ENCODE data around the gene RAB3IP. TPM values are rescaled to one million over a fixed set of nuclear protein-coding genes. Genes with fewer than 3 reads are reported as not detected.
"Not testable (repeated sequence)": the region's sequence is repeated elsewhere in the genome, so short reads cannot be mapped to it uniquely, and the experiment has no call there.

RAB3IP gene
- total and polyA plus RNA-seq, 9 donors, result 3.9 to 31.7 (median 6.7) TPM

DNA sequence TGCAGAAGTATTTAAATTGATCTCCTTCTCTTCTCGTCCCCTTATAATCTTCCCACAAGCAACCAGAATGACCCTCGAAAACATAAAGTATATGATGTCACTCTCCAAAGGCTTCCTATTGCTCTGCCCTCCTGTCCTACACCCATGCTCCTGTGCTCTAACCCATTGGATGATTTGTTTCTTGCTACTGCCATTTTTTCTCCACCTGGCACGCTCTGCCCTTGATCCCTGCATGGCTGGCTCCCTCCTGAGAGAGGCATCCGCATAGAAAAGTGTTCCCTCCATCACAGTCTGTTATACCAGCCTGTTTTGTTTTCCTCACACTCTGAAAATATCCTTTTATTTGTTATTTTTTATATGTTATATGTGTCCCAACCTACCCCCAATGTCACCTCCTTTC, 106.2 kb downstream of the RAB3IP start:
- no peaks in the 10 kb centered on the region for H3K4me1 ChIP-seq (ENCODE audit: insufficient read depth)
- TF ChIP-seq POLR2A (IDR thresholded peaks at IDR 0.05) (no peak), EP300 (IDR thresholded peaks at IDR 0.05) (no peak)
- TF ChIP-seq, protein P1, sequence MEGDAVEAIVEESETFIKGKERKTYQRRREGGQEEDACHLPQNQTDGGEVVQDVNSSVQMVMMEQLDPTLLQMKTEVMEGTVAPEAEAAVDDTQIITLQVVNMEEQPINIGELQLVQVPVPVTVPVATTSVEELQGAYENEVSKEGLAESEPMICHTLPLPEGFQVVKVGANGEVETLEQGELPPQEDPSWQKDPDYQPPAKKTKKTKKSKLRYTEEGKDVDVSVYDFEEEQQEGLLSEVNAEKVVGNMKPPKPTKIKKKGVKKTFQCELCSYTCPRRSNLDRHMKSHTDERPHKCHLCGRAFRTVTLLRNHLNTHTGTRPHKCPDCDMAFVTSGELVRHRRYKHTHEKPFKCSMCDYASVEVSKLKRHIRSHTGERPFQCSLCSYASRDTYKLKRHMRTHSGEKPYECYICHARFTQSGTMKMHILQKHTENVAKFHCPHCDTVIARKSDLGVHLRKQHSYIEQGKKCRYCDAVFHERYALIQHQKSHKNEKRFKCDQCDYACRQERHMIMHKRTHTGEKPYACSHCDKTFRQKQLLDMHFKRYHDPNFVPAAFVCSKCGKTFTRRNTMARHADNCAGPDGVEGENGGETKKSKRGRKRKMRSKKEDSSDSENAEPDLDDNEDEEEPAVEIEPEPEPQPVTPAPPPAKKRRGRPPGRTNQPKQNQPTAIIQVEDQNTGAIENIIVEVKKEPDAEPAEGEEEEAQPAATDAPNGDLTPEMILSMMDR (IDR thresholded peaks at IDR 0.05), result no peak
- intact Hi-C loops (cut with DNase I), result no loop called here
- H3K27ac ChIP-seq, result no peak overlapping the region
- no peaks in the 10 kb centered on the region for H3K9me3 ChIP-seq
- no peaks in the 10 kb centered on the region for H3K36me3 ChIP-seq
- DNase-seq, result no peak
- no peaks in the 10 kb centered on the region for H3K27me3 ChIP-seq
- 81 to 86% (median 85%) methylated on average over 4 of the region's 4 CpGs for WGBS, 3 donors
- no peak overlapping the region for H3K4me3 ChIP-seq

- Histone ChIP-seq H3K36me3 (no peaks in the 10 kb centered on the region), H3K4me3 (no peak overlapping the region), H3K27me3 (no peaks in the 10 kb centered on the region), H3K27ac (no peak overlapping the region), H3K9me3 (no peaks in the 10 kb centered on the region), H3K4me1 (ENCODE audit: insufficient read depth) (no peaks in the 10 kb centered on the region)
- intact Hi-C loops (cut with DNase I), result no loop called here
- no peak for DNase-seq
- TF ChIP-seq, protein P1 (IDR thresholded peaks at IDR 0.05), result no peak
- no peak for TF ChIP-seq POLR2A (IDR thresholded peaks at IDR 0.05)
- TF ChIP-seq EP300 (IDR thresholded peaks at IDR 0.05), result no peak
Measured at GRCh38 chr12:69846976-69847375, 108.3 kb downstream of the RAB3IP start.

GRCh38 chr12:69851976-69852375, 113.3 kb downstream of the RAB3IP start:
- no peaks in the 10 kb centered on the region for H3K27me3 ChIP-seq
- H3K27ac ChIP-seq, result no peak overlapping the region
- DNase-seq, result no peak
- no peak overlapping the region for H3K4me3 ChIP-seq
- H3K9me3 ChIP-seq, result no peaks in the 10 kb centered on the region
- no peaks in the 10 kb centered on the region for H3K4me1 ChIP-seq (ENCODE audit: insufficient read depth)
- H3K36me3 ChIP-seq, result no peaks in the 10 kb centered on the region
- intact Hi-C loops (cut with DNase I), result no loop called here
- WGBS, 3 donors, result 88 to 91% (median 91%) methylated on average over 2 of the region's 2 CpGs
- TF ChIP-seq POLR2A (IDR thresholded peaks at IDR 0.05) (no peak), EP300 (IDR thresholded peaks at IDR 0.05) (no peak)
- TF ChIP-seq, protein P1 (IDR thresholded peaks at IDR 0.05), result no peak

- H3K36me3 ChIP-seq; H3K27ac ChIP-seq; H3K4me3 ChIP-seq; intact Hi-C loops (cut with DNase I); H3K4me1 ChIP-seq (ENCODE audit: insufficient read depth); DNase-seq; H3K9me3 ChIP-seq; H3K27me3 ChIP-seq: not testable (repeated sequence)
- 94 to 95% (median 95%) methylated on average over 58 to 61 of the region's 61 CpGs for WGBS, 3 donors
Measured at GRCh38 chr12:69853176-69853961, 114.7 kb downstream of the RAB3IP start.

DNA sequence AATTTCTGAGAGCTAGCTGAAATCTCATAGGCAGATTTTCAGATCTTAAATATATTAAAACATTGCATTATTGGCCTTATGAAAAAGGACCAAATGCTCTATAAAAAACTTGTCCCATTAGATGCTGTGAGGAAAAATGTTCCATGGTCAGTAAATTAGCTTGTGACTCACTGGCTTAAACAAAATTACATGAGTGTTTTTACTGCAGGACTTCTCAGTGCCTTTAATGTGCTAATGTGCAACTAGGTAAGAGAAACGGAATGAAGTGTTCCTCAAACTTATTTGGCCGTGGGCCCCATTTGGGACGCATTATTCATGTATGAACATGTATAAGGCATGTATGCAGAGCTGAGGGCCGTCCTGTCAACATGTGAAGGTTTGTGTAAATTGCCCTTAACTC, 128.0 kb downstream of the RAB3IP start:
- Histone ChIP-seq H3K9me3 (no peaks in the 10 kb centered on the region), H3K27ac (no peak overlapping the region), H3K27me3 (no peaks in the 10 kb centered on the region), H3K4me1 (ENCODE audit: insufficient read depth) (no peaks in the 10 kb centered on the region), H3K36me3 (no peaks in the 10 kb centered on the region), H3K4me3 (no peak overlapping the region)
- intact Hi-C loops (cut with DNase I), result no loop called here
- 84 to 91% (median 88%) methylated on average over 4 of the region's 4 CpGs for WGBS, 3 donors
- TF ChIP-seq, protein P1 (IDR thresholded peaks at IDR 0.05), result no peak
- no peak for DNase-seq
